OCI-LY3 (cell line): ENCODE results near the gene PROCR.
"Not testable (repeated sequence)": the region's sequence is repeated elsewhere in the genome, so short reads cannot be mapped to it uniquely, and the experiment has no call there.

ENCODE experiments used
- H2AFZ ChIP-seq: fragments of 200-600, 300-600 bp; shearing (Covaris generic); 2 replicates; pipeline ENCODE4 v1.6.0; 2014; ENCODE audit warnings: antibody characterized with exemption, low read depth, low read length
- H3K27ac ChIP-seq: fragments of 200-600, 300-600 bp; sonication (generic); 2 replicates; pipeline ENCODE4 v1.5.1; 2014; ENCODE audit warnings: mild to moderate bottlenecking, low read length, moderate library complexity, mixed read lengths
- H3K27me3 ChIP-seq: fragments of 200-600, 300-600 bp; sonication (generic); 2 replicates; pipeline ENCODE4 v1.6.1; 2014; ENCODE audit warnings: low read depth, low read length, mixed read lengths
- H3K36me3 ChIP-seq: fragments of 200-600, 300-600 bp; sonication (generic); replicated peaks from 2 replicates; pipeline ENCODE3; 2014; ENCODE audit warnings: low read depth, low read length, mixed read lengths
- H3K4me1 ChIP-seq: fragments of 300-600, 200-600 bp; sonication (generic); 2 replicates; pipeline ENCODE4 v1.6.1; 2014; ENCODE audit warnings: low read length, mixed read lengths
- H3K4me2 ChIP-seq: fragments of 200-600, 300-600 bp; sonication (generic); 2 replicates; pipeline ENCODE4 v1.6.1; 2014; ENCODE audit warnings: low read length, mixed read lengths
- H3K4me3 ChIP-seq: fragments of 300-600, 200-600 bp; sonication (generic); 2 replicates; pipeline ENCODE4 v1.5.1; 2014; ENCODE audit warnings: antibody characterized with exemption, mild to moderate bottlenecking, low read length, moderate library complexity
- H3K79me2 ChIP-seq: fragments of 300-600, 200-600 bp; shearing (Covaris generic); 2 replicates; pipeline ENCODE4 v1.6.1; 2014; ENCODE audit warnings: mild to moderate bottlenecking, low read length, mixed read lengths
- H3K9ac ChIP-seq: fragments of 300-600, 200-600 bp; shearing (Covaris generic); 2 replicates; pipeline ENCODE4 v1.6.0; 2014; ENCODE audit warnings: mild to moderate bottlenecking, low read length, moderate library complexity
- H3K9me3 ChIP-seq: fragments of 200-600, 300-600 bp; shearing (Covaris generic); 2 replicates; pipeline ENCODE4 v1.6.1; 2014; ENCODE audit warnings: low read length, mixed read lengths; ENCODE audit not compliant: insufficient read depth
- H4K20me1 ChIP-seq: fragments of 200-600, 300-600 bp; sonication (generic); 2 replicates; pipeline ENCODE4 v1.6.1; 2016; ENCODE audit warnings: low read length, mixed read lengths; ENCODE audit not compliant: insufficient read depth
- EZH2phosphoT487 ChIP-seq: fragments of 200-600 bp; shearing (Covaris generic); IDR thresholded peaks from 2 replicates; pipeline ENCODE4 v1.6.1; 2018; ENCODE audit warnings: antibody characterized with exemption, mixed run types, low read depth
- TF ChIP-seq, protein P1 (sequence below): fragments of 200-600, 300-600 bp; sonication (generic); IDR thresholded peaks from 2 replicates; pipeline ENCODE4 v1.5.1; 2014; ENCODE audit warnings: antibody characterized with exemption, low read length, low read depth

PROCR gene

DNA sequence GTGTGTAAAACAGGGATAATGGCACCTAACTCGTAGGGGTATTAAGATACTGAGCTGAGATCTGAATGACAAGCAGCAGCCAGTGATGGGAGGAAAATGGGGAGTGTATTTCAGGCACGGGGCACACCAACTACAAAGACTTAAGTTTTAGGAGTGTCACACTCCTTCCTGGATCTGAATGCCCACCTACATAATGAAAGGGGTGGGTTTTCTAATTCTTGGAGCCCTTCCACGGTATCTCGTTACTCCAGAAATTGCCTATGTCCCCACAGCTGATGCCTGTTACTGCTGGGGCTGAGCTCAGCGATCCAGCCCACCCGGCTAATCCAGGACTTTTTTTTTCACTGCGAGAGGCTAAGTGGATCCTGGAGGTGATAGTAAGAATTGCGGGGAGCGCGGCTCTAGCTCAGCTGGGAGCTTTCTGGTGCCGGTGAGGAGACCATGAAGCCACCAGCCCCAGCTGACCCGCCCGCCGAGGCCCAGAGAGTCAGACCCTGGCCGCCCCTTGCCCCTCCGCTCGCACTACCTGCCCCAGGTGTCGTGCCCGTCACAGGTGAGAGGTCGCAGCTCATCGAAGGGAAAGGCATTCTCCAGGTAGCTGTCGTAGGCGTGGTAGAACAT is 25.5 kb upstream of the PROCR start:
- H4K20me1 ChIP-seq: peaks cover 8% of the 10 kb centered on the region; the same call in 1 of the 2 replicates
- TF ChIP-seq EZH2phosphoT487: no peak
- TF ChIP-seq, protein P1, sequence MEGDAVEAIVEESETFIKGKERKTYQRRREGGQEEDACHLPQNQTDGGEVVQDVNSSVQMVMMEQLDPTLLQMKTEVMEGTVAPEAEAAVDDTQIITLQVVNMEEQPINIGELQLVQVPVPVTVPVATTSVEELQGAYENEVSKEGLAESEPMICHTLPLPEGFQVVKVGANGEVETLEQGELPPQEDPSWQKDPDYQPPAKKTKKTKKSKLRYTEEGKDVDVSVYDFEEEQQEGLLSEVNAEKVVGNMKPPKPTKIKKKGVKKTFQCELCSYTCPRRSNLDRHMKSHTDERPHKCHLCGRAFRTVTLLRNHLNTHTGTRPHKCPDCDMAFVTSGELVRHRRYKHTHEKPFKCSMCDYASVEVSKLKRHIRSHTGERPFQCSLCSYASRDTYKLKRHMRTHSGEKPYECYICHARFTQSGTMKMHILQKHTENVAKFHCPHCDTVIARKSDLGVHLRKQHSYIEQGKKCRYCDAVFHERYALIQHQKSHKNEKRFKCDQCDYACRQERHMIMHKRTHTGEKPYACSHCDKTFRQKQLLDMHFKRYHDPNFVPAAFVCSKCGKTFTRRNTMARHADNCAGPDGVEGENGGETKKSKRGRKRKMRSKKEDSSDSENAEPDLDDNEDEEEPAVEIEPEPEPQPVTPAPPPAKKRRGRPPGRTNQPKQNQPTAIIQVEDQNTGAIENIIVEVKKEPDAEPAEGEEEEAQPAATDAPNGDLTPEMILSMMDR: no peak
- H3K4me1 ChIP-seq: peaks cover 36% of the 10 kb centered on the region
- H3K36me3 ChIP-seq: peaks cover 14% of the 10 kb centered on the region
- 0 out of 2 replicates have a peak overlapping the region, but pooled peaks have one; percentile 35 for H3K27ac ChIP-seq
- peak overlapping the region; percentile 88 for H3K4me3 ChIP-seq
- peak overlapping the region; percentile 85 for H3K9ac ChIP-seq
- peaks cover 10% of the 10 kb centered on the region for H3K79me2 ChIP-seq
- H2AFZ ChIP-seq: peak overlapping the region; percentile 71
- peaks cover 6% of the 10 kb centered on the region; the same call in 1 of the 2 replicates for H3K27me3 ChIP-seq
- H3K9me3 ChIP-seq: no peaks in the 10 kb centered on the region
- H3K4me2 ChIP-seq: peak overlapping the region; percentile 93

DNA sequence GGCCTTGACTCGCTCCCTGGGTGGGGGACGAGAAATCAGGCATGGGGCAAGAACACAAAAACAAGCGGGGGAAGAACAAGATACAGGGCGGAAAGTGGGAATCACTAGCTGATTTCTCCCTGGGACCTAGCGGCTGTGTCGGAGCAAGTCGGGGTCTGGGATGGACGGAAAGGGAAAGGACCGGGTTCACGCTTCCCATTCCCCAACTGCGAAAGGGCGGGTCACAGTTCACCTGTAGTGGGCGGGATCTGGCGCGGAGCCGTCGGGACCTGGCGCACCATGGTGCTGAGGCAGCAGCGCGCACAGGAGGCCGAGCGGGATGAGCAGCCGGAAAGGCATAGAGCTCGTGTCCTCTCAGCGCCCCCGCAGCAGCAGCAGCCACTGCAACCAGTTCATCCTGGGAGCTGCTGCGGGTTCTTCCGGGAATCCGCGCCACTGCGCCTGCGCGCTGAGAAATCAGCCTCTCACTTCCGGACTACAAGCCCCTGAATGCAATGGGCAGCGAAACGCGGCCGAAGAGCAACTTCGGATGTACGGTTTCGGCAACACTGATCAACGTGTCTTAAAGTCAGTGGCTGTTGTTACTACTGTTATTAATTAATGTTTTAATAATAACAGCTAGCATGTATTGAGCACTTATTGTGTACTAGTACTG is 24.8 kb upstream of the PROCR start, which contains the start of gene EDEM2:
EDEM2 (minus strand) TSS at position 417 of the 655 bp plus-strand sequence; CDS start at position 339, 78 bp downstream.
- Histone ChIP-seq H3K9me3 (no peaks in the 10 kb centered on the region), H3K27ac (peak within 1 kb of the TSS; percentile 55), H3K4me1 (peaks cover 30% of the 10 kb centered on the region), H3K36me3 (peaks cover 11% of the 10 kb centered on the region), H3K9ac (peak within 1 kb of the TSS; percentile 85), H3K27me3 (peaks cover 6% of the 10 kb centered on the region; the same call in 1 of the 2 replicates), H3K79me2 (peaks cover 10% of the 10 kb centered on the region), H2AFZ (peak within 1 kb of the TSS; percentile 86), H3K4me2 (peak within 1 kb of the TSS; percentile 93), H4K20me1 (peaks cover 8% of the 10 kb centered on the region; the same call in 1 of the 2 replicates), H3K4me3 (peak within 1 kb of the TSS; percentile 88)
- TF ChIP-seq, protein P1: no peak; the same call in 1 of the 2 replicates
- TF ChIP-seq EZH2phosphoT487: no peak

DNA sequence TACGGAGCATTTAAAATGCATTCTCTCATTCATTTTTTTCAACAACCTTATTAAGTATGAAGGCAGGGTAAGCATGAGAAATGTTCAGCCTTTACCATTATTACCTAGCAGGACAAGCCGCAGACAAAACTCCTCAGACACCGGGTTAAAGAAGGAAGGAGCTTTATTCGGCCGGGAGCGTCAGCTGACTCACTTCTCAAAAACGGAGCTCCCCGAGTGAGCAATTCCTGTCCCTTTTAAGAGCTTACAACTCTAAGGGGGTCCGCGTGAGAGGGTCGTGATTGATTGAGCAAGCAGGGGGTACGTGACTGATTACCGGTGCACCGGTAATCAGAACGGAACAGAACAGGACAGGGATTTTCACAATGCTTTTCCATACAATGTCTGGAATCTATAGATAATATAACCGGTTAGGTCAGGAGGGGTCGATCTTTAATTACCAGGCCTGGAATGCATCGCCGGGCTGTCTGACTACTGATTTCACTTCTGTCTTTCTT is 24.2 kb upstream of the PROCR start:
- peak overlapping the region; percentile 55 for H3K27ac ChIP-seq
- H3K9ac ChIP-seq: peak overlapping the region; percentile 85
- not testable (repeated sequence) for H3K79me2 ChIP-seq

DNA sequence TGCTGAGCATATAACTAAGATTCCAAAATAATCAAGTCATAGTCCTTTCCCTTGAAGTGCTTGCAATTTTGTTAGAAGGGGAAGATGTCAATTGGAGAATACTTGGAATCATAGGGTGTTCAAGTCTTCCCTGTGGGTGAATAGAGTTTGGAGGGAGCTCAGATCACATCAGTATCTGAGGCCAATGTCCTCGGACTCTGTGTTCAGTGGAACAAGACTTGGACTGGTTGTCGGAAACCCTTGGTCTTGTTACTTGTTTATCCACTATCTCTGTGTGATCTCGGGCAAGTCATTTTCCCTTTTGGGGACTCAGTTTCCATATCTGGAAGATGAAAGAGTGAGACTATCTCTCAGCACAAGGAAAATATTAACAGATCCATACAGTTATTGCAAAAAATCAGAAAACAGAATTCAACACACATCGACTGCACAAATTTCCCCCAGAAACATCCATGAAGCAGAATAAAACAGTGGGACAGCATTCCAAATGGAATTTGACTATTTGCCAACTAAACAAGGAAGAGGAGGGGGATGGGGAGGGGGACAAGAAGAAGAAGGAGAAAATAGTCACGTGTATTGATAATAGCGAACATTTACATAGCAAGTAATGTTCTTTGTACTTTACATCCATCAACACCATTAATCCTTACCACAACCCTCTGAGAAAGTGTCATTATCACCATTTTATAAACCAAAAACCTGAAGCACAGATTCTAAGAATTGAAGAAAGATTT is 20.9 kb upstream of the PROCR start:
- Histone ChIP-seq H3K79me2 (peaks cover 10% of the 10 kb centered on the region), H3K4me1 (peaks cover 9% of the 10 kb centered on the region), H3K9ac (no peak overlapping the region), H3K27ac (no peak overlapping the region), H3K27me3 (peaks cover 11% of the 10 kb centered on the region; the same call in 1 of the 2 replicates), H3K36me3 (no peaks in the 10 kb centered on the region), H3K4me3 (no peak overlapping the region), H4K20me1 (no peaks in the 10 kb centered on the region), H3K9me3 (no peaks in the 10 kb centered on the region), H3K4me2 (no peak overlapping the region), H2AFZ (no peak overlapping the region)
- TF ChIP-seq EZH2phosphoT487: no peak
- TF ChIP-seq, protein P1: no peak

More for the DNA sequence above, 24.2 kb upstream of the PROCR start:
- not testable (repeated sequence) for H3K36me3 ChIP-seq, H3K9me3 ChIP-seq, H3K27me3 ChIP-seq, H4K20me1 ChIP-seq
- peak overlapping the region; percentile 86 for H2AFZ ChIP-seq
- peak overlapping the region; percentile 59 for H3K4me2 ChIP-seq
- H3K4me1 ChIP-seq: peaks cover 25% of the 10 kb centered on the region
- peak overlapping the region; percentile 88 for H3K4me3 ChIP-seq
